ENCODE data around the gene S100A8.

S100A8 gene

DNA sequence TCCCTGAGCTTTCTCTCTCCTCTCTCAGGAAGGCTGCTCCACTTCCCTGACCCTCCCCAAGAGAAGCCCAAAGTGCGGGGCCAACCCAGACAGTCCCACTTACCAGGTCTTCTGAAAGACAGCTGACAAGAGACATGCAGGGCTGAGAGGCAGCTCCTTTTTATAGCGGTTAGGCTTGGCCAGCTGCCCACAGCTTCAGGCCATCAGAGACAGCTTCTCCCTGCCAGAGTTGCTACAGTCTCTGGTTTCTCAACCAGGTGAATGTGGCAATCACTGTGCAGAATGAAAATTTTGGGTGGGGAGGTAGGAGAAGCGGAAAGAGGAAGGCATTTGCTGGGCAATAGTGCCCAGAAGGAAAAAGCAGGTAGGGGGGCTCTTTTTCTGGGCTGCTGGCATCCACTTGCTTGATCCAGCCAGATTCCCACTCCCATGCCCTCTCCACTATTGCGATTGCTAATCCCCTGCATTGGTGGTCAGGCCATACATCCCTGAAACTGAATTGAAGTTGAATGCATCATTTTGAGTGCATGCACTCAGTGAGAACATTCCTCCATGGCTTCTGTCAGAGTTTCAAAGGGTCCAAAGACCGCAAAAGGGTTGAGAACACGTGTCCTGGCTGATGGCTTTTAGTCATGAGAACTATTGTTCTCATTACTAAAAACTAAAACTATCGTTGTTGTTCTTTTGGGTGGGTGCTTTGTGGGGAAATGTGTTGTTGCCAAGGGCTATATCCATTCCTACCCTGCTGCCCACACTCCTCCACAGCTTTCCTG is at the start of gene S100A8:
S100A8 (minus strand) TSS at position 136 of the 773 bp plus-strand sequence. CDS start 538 bp downstream, outside the sequence.
- no peak within 1 kb of the TSS for H3K27ac ChIP-seq (ENCODE audit: low read depth in 2 of 2, low read length in 2 of 2)

DNA sequence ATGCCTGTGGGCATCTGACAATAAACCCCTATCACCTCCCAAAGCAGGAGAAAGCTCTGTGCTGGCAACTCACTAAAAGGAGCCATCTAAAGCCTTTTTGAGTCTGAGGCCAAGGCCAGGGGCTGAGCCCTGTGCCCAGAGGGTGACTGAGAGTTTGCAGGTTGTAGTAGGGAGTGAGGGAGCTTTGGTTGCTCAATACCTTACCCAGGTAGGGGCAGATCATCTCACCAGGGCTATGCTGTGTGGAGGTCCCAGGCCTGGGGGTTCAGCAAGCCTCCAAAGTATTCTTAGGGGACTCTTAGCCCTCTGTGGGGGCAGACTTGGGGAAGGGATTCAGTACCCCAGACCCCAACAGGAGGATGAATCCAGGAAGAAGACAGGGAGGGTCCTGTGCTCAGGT is 48.4 kb upstream of the S100A8 start:
- Histone ChIP-seq H3K4me3 (ENCODE audit: low read length in 2 of 2) (no peak overlapping the region), H3K27ac (ENCODE audit: low read depth in 2 of 2, low read length in 2 of 2) (no peak overlapping the region), H3K9me3 (ENCODE audit: control insufficient read depth in 2 of 2, low read length in 2 of 2) (no peaks in the 10 kb centered on the region), H3K9ac (ENCODE audit: low read depth in 1 of 2, low read length in 2 of 2) (no peak overlapping the region), H3K36me3 (ENCODE audit: control insufficient read depth in 2 of 2, insufficient read depth in 2 of 2, low read length in 2 of 2) (no peaks in the 10 kb centered on the region), H3K4me1 (ENCODE audit: control insufficient read depth in 2 of 2, insufficient read depth in 2 of 2, low read length in 2 of 2) (no peaks in the 10 kb centered on the region), H3K27me3 (ENCODE audit: control insufficient read depth in 2 of 2, insufficient read depth in 2 of 2, low read length in 2 of 2) (peaks cover 0 to 3% of the 10 kb centered on the region in 2 donors)

More for the DNA sequence above, at the start of gene S100A8:
- Histone ChIP-seq H3K4me3 (ENCODE audit: low read length in 2 of 2) (no peak within 1 kb of the TSS), H3K36me3 (ENCODE audit: control insufficient read depth in 2 of 2, insufficient read depth in 2 of 2, low read length in 2 of 2) (no peaks in the 10 kb centered on the region), H3K9me3 (ENCODE audit: control insufficient read depth in 2 of 2, low read length in 2 of 2) (no peaks in the 10 kb centered on the region), H3K27me3 (ENCODE audit: control insufficient read depth in 2 of 2, insufficient read depth in 2 of 2, low read length in 2 of 2) (peaks cover 0 to 1% of the 10 kb centered on the region in 2 donors), H3K9ac (ENCODE audit: low read depth in 1 of 2, low read length in 2 of 2) (no peak within 1 kb of the TSS), H3K4me1 (ENCODE audit: control insufficient read depth in 2 of 2, insufficient read depth in 2 of 2, low read length in 2 of 2) (no peaks in the 10 kb centered on the region)

DNA sequence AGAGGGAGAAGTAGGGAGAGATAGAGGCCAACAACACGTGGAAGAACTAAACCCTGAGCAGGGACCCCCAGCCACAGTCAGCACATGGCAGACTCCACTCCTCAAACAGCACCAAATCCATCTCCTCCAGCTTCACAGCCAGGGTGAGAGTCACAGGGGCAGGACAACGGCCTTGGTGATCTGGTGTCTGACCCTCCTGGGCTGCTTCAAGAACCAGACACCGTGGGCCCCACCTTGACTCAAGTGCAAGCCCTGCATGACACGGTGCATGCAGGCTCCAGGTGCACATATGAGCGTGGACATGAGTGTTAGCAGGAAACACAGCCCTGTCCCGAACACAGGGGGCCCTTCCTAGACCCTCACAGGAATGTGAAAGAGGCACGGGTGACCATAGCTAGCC is 47.7 kb upstream of the S100A8 start:
- H3K4me3 ChIP-seq (ENCODE audit: low read length in 2 of 2), result no peak overlapping the region
- no peak overlapping the region for H3K27ac ChIP-seq (ENCODE audit: low read depth in 2 of 2, low read length in 2 of 2)
- H3K27me3 ChIP-seq (ENCODE audit: control insufficient read depth in 2 of 2, insufficient read depth in 2 of 2, low read length in 2 of 2), result no peaks in the 10 kb centered on the region
- H3K9me3 ChIP-seq (ENCODE audit: control insufficient read depth in 2 of 2, low read length in 2 of 2), result no peaks in the 10 kb centered on the region
- no peaks in the 10 kb centered on the region for H3K4me1 ChIP-seq (ENCODE audit: control insufficient read depth in 2 of 2, insufficient read depth in 2 of 2, low read length in 2 of 2)
- H3K36me3 ChIP-seq (ENCODE audit: control insufficient read depth in 2 of 2, insufficient read depth in 2 of 2, low read length in 2 of 2), result no peaks in the 10 kb centered on the region
- no peak overlapping the region for H3K9ac ChIP-seq (ENCODE audit: low read depth in 1 of 2, low read length in 2 of 2)

DNA sequence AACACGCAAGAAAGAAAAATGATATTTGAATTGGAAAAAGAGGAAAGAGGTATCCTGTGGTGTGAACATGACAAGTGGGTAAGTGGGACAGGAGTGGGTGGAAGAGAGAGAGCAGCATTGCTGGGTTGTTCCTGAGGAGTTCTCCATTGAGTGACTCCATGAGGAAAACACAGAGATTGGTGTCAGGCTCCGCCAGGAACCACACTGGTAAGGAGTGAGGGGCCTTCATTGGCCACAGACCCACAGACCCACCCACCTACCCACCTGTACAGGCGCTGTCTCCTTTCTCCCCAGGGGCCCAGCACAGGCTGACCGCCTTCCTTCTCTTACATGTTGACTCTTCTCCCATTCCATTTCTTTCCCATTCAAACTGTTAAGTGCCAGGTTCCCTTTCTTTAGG is 46.4 kb upstream of the S100A8 start:
- H3K4me3 ChIP-seq (ENCODE audit: low read length in 2 of 2), result no peak overlapping the region
- no peaks in the 10 kb centered on the region for H3K27me3 ChIP-seq (ENCODE audit: control insufficient read depth in 2 of 2, insufficient read depth in 2 of 2, low read length in 2 of 2)
- H3K36me3 ChIP-seq (ENCODE audit: control insufficient read depth in 2 of 2, insufficient read depth in 2 of 2, low read length in 2 of 2), result no peaks in the 10 kb centered on the region
- H3K27ac ChIP-seq (ENCODE audit: low read depth in 2 of 2, low read length in 2 of 2), result no peak overlapping the region
- no peak overlapping the region for H3K9ac ChIP-seq (ENCODE audit: low read depth in 1 of 2, low read length in 2 of 2)
- H3K9me3 ChIP-seq (ENCODE audit: control insufficient read depth in 2 of 2, low read length in 2 of 2), result no peaks in the 10 kb centered on the region
- H3K4me1 ChIP-seq (ENCODE audit: control insufficient read depth in 2 of 2, insufficient read depth in 2 of 2, low read length in 2 of 2), result no peaks in the 10 kb centered on the region

DNA sequence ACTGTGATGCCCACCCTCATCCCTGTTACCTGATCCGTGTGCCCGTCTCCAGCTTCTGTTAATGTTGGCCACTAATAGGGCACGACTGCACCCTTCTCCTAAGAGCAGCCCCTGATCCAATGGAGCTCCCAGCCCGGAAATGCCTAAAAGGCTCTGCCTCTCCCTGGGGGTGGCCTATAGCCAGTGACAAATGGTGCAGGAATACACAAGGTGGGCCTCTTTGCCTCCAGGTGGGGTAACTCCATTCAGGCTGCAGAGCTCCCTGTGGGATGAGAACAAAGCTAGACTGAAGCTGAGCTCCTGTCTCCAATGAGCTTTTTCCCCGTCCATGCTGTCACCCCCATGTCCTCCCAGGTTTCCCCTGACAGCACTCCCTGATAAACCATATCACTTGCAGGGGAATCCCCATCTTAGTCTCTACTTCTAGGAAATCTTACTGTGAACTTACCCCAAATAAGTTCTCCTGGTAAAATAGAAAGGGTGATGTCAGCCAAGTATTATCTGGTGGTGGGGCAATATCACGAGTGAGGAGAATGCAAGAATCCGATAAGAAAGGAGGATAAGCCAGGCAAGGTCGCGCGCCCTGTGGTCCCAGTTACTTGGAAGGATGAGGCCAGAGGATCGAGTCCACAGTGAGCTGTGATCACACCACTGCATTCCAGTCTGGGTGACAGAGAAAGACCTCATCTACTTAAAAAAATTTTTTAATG is 44.0 kb upstream of the S100A8 start:
- no peaks in the 10 kb centered on the region for H3K36me3 ChIP-seq (ENCODE audit: control insufficient read depth in 2 of 2, insufficient read depth in 2 of 2, low read length in 2 of 2)
- no peak overlapping the region for H3K9ac ChIP-seq (ENCODE audit: low read depth in 1 of 2, low read length in 2 of 2)
- no peaks in the 10 kb centered on the region for H3K27me3 ChIP-seq (ENCODE audit: control insufficient read depth in 2 of 2, insufficient read depth in 2 of 2, low read length in 2 of 2)
- H3K27ac ChIP-seq (ENCODE audit: low read depth in 2 of 2, low read length in 2 of 2), result no peak overlapping the region
- H3K4me3 ChIP-seq (ENCODE audit: low read length in 2 of 2), result no peak overlapping the region
- H3K9me3 ChIP-seq (ENCODE audit: control insufficient read depth in 2 of 2, low read length in 2 of 2), result no peaks in the 10 kb centered on the region
- H3K4me1 ChIP-seq (ENCODE audit: control insufficient read depth in 2 of 2, insufficient read depth in 2 of 2, low read length in 2 of 2), result no peaks in the 10 kb centered on the region

DNA sequence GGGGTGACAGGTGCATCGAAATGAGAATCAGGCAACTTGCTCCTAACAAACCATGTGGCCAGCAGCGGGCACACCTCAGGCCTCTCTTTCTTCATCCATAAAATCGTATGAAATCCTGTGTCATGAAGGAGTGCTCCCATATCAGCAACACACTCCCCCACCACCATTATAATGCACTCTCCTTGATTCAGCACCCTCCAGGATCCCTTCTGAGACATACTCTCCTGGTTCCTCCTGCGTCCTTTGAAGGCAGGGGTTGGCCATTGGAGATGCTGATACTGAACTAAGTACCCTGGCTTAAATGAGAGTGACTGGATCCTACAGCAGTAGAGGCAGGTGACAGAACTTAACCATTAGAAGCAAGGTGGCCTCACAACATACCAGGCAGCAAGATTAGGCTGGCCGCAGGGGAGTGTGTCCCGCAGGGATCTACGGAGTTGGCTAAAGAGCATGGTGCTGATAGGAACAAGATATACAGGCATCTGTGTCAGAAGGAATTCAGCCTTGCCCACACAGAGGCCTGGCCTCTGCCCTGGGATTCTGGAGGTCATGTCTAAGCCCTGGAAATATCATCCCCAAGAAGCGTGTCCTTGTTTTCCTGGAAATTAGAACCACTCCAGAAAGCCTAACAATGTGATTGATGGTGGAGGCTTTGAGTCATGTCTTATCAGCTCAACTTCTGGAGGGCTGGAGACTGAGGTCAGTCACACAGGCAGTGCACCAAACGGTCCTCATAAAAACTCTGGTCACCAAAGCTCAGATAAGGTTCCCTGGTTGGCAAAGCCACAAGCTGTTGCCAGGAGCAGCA is 42.2 kb upstream of the S100A8 start:
- Histone ChIP-seq H3K27me3 (ENCODE audit: control insufficient read depth in 2 of 2, insufficient read depth in 2 of 2, low read length in 2 of 2) (no peaks in the 10 kb centered on the region), H3K4me1 (ENCODE audit: control insufficient read depth in 2 of 2, insufficient read depth in 2 of 2, low read length in 2 of 2) (no peaks in the 10 kb centered on the region), H3K4me3 (ENCODE audit: low read length in 2 of 2) (no peak overlapping the region), H3K27ac (ENCODE audit: low read depth in 2 of 2, low read length in 2 of 2) (no peak overlapping the region), H3K9me3 (ENCODE audit: control insufficient read depth in 2 of 2, low read length in 2 of 2) (no peaks in the 10 kb centered on the region), H3K9ac (ENCODE audit: low read depth in 1 of 2, low read length in 2 of 2) (no peak overlapping the region), H3K36me3 (ENCODE audit: control insufficient read depth in 2 of 2, insufficient read depth in 2 of 2, low read length in 2 of 2) (no peaks in the 10 kb centered on the region)

DNA sequence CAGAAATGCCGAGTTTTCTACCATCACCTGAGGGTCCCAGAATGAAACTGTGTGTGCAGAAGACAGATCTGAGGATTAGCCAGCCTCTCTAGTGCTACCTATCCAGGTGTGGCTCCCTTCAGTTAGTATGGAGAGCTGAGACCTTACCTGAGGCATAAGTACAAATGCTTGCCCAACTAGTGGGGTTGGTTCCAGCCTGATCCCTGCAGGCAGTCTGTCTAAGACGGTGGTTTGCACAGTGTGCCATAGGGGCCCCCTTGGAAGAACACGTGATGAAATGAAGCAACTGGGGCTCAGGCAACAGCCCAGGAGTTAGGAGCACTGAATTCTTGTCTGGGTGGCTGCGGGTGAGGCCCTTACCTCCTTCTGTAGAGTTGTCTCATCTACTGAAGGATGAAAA is 41.1 kb upstream of the S100A8 start:
- Histone ChIP-seq H3K4me1 (ENCODE audit: control insufficient read depth in 2 of 2, insufficient read depth in 2 of 2, low read length in 2 of 2) (no peaks in the 10 kb centered on the region), H3K9ac (ENCODE audit: low read depth in 1 of 2, low read length in 2 of 2) (no peak overlapping the region), H3K9me3 (ENCODE audit: control insufficient read depth in 2 of 2, low read length in 2 of 2) (no peaks in the 10 kb centered on the region), H3K36me3 (ENCODE audit: control insufficient read depth in 2 of 2, insufficient read depth in 2 of 2, low read length in 2 of 2) (no peaks in the 10 kb centered on the region), H3K27me3 (ENCODE audit: control insufficient read depth in 2 of 2, insufficient read depth in 2 of 2, low read length in 2 of 2) (no peaks in the 10 kb centered on the region), H3K27ac (ENCODE audit: low read depth in 2 of 2, low read length in 2 of 2) (no peak overlapping the region), H3K4me3 (ENCODE audit: low read length in 2 of 2) (no peak overlapping the region)

DNA sequence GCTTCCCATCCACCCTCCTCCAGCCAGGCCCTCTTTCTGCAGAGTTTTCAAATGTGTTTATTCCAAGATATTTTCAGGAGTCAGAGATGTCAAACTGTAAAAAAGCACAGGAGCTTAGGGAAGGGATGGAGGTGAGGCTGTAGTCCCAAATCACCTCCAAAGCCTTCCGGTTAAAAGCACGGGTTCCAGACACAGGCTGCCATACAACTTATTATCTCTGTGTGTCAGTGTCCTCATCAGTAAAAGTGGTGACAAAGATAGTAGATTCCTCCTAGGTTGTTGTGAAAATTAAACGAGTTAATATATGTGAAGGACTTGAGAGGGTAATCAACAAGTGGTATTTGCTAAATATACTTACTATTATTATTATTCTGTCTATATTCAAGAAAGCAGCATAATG is 40.6 kb upstream of the S100A8 start:
- Histone ChIP-seq H3K27me3 (ENCODE audit: control insufficient read depth in 2 of 2, insufficient read depth in 2 of 2, low read length in 2 of 2) (no peaks in the 10 kb centered on the region), H3K4me1 (ENCODE audit: control insufficient read depth in 2 of 2, insufficient read depth in 2 of 2, low read length in 2 of 2) (no peaks in the 10 kb centered on the region), H3K9ac (ENCODE audit: low read depth in 1 of 2, low read length in 2 of 2) (no peak overlapping the region), H3K27ac (ENCODE audit: low read depth in 2 of 2, low read length in 2 of 2) (no peak overlapping the region), H3K4me3 (ENCODE audit: low read length in 2 of 2) (no peak overlapping the region), H3K9me3 (ENCODE audit: control insufficient read depth in 2 of 2, low read length in 2 of 2) (no peaks in the 10 kb centered on the region), H3K36me3 (ENCODE audit: control insufficient read depth in 2 of 2, insufficient read depth in 2 of 2, low read length in 2 of 2) (no peaks in the 10 kb centered on the region)

DNA sequence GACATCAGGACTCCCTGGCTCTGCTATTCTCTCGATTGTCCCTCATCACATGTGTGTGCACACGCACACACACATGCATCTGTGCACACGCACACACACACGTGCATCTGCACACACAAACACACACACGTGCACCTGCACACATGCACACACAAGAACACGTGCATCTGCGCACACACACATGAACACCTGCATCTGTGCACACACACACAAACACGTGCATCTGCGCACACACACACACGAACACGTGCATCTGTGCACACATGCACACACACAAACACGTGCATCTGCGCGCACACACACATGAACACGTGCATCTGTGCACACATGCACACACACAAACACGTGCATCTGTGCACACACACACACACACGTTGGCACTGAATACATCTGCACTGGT is 40.1 kb upstream of the S100A8 start:
- Histone ChIP-seq H3K27ac (ENCODE audit: low read depth in 2 of 2, low read length in 2 of 2) (no peak overlapping the region), H3K4me3 (ENCODE audit: low read length in 2 of 2) (no peak overlapping the region), H3K9ac (ENCODE audit: low read depth in 1 of 2, low read length in 2 of 2) (no peak overlapping the region), H3K36me3 (ENCODE audit: control insufficient read depth in 2 of 2, insufficient read depth in 2 of 2, low read length in 2 of 2) (no peaks in the 10 kb centered on the region), H3K9me3 (ENCODE audit: control insufficient read depth in 2 of 2, low read length in 2 of 2) (no peaks in the 10 kb centered on the region), H3K4me1 (ENCODE audit: control insufficient read depth in 2 of 2, insufficient read depth in 2 of 2, low read length in 2 of 2) (no peaks in the 10 kb centered on the region), H3K27me3 (ENCODE audit: control insufficient read depth in 2 of 2, insufficient read depth in 2 of 2, low read length in 2 of 2) (no peaks in the 10 kb centered on the region)

DNA sequence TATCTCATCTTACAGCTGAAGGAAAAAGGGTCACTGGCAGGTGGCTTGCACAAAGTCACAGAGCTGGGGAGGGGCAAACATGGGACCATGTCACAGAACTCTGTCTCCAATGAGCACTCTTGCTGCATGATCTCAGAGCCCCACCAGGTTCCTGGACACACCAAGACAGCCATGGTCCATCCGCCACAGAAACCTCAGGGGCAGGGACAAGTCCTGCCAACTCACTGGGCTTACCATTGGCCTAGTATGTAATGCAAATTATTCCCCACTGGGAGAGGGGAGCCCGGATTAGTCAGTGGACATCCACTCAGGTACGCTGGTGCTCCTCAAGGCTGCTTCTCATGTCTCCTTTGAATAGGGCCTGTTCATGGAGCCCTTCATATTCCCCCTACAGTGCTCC is 39.7 kb upstream of the S100A8 start:
- H3K4me1 ChIP-seq (ENCODE audit: control insufficient read depth in 2 of 2, insufficient read depth in 2 of 2, low read length in 2 of 2), result no peaks in the 10 kb centered on the region
- no peak overlapping the region for H3K4me3 ChIP-seq (ENCODE audit: low read length in 2 of 2)
- no peaks in the 10 kb centered on the region for H3K27me3 ChIP-seq (ENCODE audit: control insufficient read depth in 2 of 2, insufficient read depth in 2 of 2, low read length in 2 of 2)
- H3K27ac ChIP-seq (ENCODE audit: low read depth in 2 of 2, low read length in 2 of 2), result no peak overlapping the region
- no peak overlapping the region for H3K9ac ChIP-seq (ENCODE audit: low read depth in 1 of 2, low read length in 2 of 2)
- H3K36me3 ChIP-seq (ENCODE audit: control insufficient read depth in 2 of 2, insufficient read depth in 2 of 2, low read length in 2 of 2), result no peaks in the 10 kb centered on the region
- no peaks in the 10 kb centered on the region for H3K9me3 ChIP-seq (ENCODE audit: control insufficient read depth in 2 of 2, low read length in 2 of 2)
